SU-DHL-6 (cell line): ENCODE results near the gene FEM1B.

Experiments used
- H2AFZ ChIP-seq: fragments of 200-600 bp; sonication (generic); 2 replicates; pipeline ENCODE4 v1.6.1; 2014; ENCODE audit warnings: low read depth, mild to moderate bottlenecking, moderate library complexity, mixed read lengths, antibody characterized with exemption, low read length; ENCODE audit not compliant: severe bottlenecking
- H3F3A ChIP-seq: fragments of 200-600 bp; shearing (Covaris generic); 2 replicates; pipeline ENCODE4 v1.6.0; 2016; ENCODE audit warnings: antibody characterized with exemption, mild to moderate bottlenecking; ENCODE audit not compliant: insufficient read depth
- H3K27ac ChIP-seq: fragments of 200-600 bp; sonication (generic); 2 replicates; pipeline ENCODE4 v1.5.1; 2016; ENCODE audit warnings: low read depth, mild to moderate bottlenecking, low read length, moderate library complexity, mixed read lengths
- H3K27me3 ChIP-seq: fragments of 200-600 bp; sonication (generic), shearing (Covaris generic); 2 replicates; pipeline ENCODE4 v1.6.0; 2014; ENCODE audit warnings: mild to moderate bottlenecking, low read length
- H3K36me3 ChIP-seq: fragments of 200-600 bp; sonication (generic); 2 replicates; pipeline ENCODE4 v1.6.1; 2014; ENCODE audit warnings: mild to moderate bottlenecking, low read length, mixed read lengths
- H3K4me2 ChIP-seq: fragments of 300-600, 200-600 bp; shearing (Covaris generic), sonication (generic); 2 replicates; pipeline ENCODE4 v1.6.0; 2014; ENCODE audit warnings: low read length, low read depth, mild to moderate bottlenecking; ENCODE audit not compliant: poor library complexity, severe bottlenecking
- H3K4me3 ChIP-seq: fragments of 200-600 bp; sonication (generic); 2 replicates; pipeline ENCODE4 v1.5.1; 2014; ENCODE audit warnings: antibody characterized with exemption, low read length, mild to moderate bottlenecking, mixed read lengths; ENCODE audit not compliant: insufficient read depth, poor library complexity, severe bottlenecking
- H3K79me2 ChIP-seq: fragments of 200-600 bp; sonication (generic); 2 replicates; pipeline ENCODE4 v1.6.1; 2014; ENCODE audit warnings: mild to moderate bottlenecking, low read length, moderate library complexity; ENCODE audit not compliant: insufficient read depth
- H3K9ac ChIP-seq: fragments of 200-600 bp; sonication (generic); 2 replicates; pipeline ENCODE4 v1.7.0; 2014; ENCODE audit warnings: mild to moderate bottlenecking, low read length
- H3K9me2 ChIP-seq: fragments of 200-600 bp; sonication (generic); replicated peaks from 2 replicates; pipeline ENCODE4 v1.6.1; 2014; ENCODE audit warnings: low read length; ENCODE audit not compliant: insufficient read depth
- H3K9me3 ChIP-seq: fragments of 200-600 bp; sonication (generic); 2 replicates; pipeline ENCODE4 v1.6.1; 2014; ENCODE audit warnings: low read length, mixed read lengths; ENCODE audit not compliant: insufficient read depth
- H4K20me1 ChIP-seq: fragments of 200-600 bp; sonication (generic); 2 replicates; pipeline ENCODE4 v1.6.1; 2014; ENCODE audit warnings: low read depth, mild to moderate bottlenecking, antibody characterized with exemption, low read length, moderate library complexity, mixed read lengths
- CTCF ChIP-seq: fragments of 200-600 bp; sonication (generic); IDR thresholded peaks from one replicate; pipeline ENCODE4 v1.5.1; 2017; ENCODE audit warnings: antibody characterized with exemption, mild to moderate bottlenecking, low read length, moderate library complexity; ENCODE audit not compliant: insufficient read depth, poor library complexity, severe bottlenecking
- EZH2phosphoT487 ChIP-seq: fragments of 200-600 bp; sonication (generic), shearing (Covaris generic); conservative IDR thresholded peaks from 2 replicates; pipeline ENCODE4 v1.6.1; 2018; ENCODE audit warnings: mild to moderate bottlenecking, antibody characterized with exemption, low read length, moderate library complexity, mixed read lengths

The FEM1B gene

GRCh38 chr15:68278595-68279405, 1.3 kb downstream of the FEM1B start:
- H3K36me3 ChIP-seq: peaks cover 4% of the 10 kb centered on the region; the same call in 1 of the 2 replicates
- H3K79me2 ChIP-seq: peaks cover 59% of the 10 kb centered on the region
- H3K27ac ChIP-seq: peak overlapping the region; percentile 93
- no peaks in the 10 kb centered on the region for H3K9me2 ChIP-seq
- H3K9me3 ChIP-seq: no peaks in the 10 kb centered on the region
- H3F3A ChIP-seq: peaks cover 11% of the 10 kb centered on the region
- peak overlapping the region; percentile 76 for H3K4me3 ChIP-seq
- H2AFZ ChIP-seq: peak overlapping the region; percentile 100
- peak overlapping the region; percentile 85 for H3K9ac ChIP-seq
- no peaks in the 10 kb centered on the region for H3K27me3 ChIP-seq
- peaks cover 27% of the 10 kb centered on the region for H4K20me1 ChIP-seq
- H3K4me2 ChIP-seq: peak overlapping the region; percentile 97
- TF ChIP-seq EZH2phosphoT487 (no peak), CTCF (no peak)

GRCh38 chr15:68279779-68280753, 2.5 kb downstream of the FEM1B start:
- Histone ChIP-seq H3K9me3 (no peaks in the 10 kb centered on the region), H3K4me3 (peak overlapping the region; percentile 76), H3K9ac (peak overlapping the region; percentile 85), H3F3A (peaks cover 11% of the 10 kb centered on the region), H2AFZ (no peak overlapping the region), H3K27ac (no peak overlapping the region), H3K79me2 (peaks cover 71% of the 10 kb centered on the region), H4K20me1 (peaks cover 30% of the 10 kb centered on the region), H3K36me3 (peaks cover 14% of the 10 kb centered on the region), H3K27me3 (no peaks in the 10 kb centered on the region), H3K4me2 (peak overlapping the region; percentile 97), H3K9me2 (no peaks in the 10 kb centered on the region)
- no peak for TF ChIP-seq CTCF
- TF ChIP-seq EZH2phosphoT487: no peak

- Histone ChIP-seq H3K4me2 (peak overlapping the region; percentile 97), H3K27me3 (no peaks in the 10 kb centered on the region), H3K79me2 (peaks cover 81% of the 10 kb centered on the region), H3K27ac (no peak overlapping the region), H3K36me3 (peaks cover 21% of the 10 kb centered on the region), H2AFZ (no peak overlapping the region), H3K9me3 (no peaks in the 10 kb centered on the region), H4K20me1 (peaks cover 31% of the 10 kb centered on the region), H3K9ac (0 out of 2 replicates have a peak overlapping the region, but pooled peaks have one; percentile 85), H3F3A (peaks cover 11% of the 10 kb centered on the region), H3K4me3 (peak overlapping the region; percentile 76), H3K9me2 (no peaks in the 10 kb centered on the region)
- TF ChIP-seq CTCF: no peak
- TF ChIP-seq EZH2phosphoT487: no peak
These were observed 3.5 kb downstream of the FEM1B start for GRCh38 chr15:68281008-68281407.
